ENCODE results near the gene RFTN1. TPM values are rescaled to one million over a fixed set of nuclear protein-coding genes. Genes with fewer than 3 reads are reported as not detected.

Gene RFTN1
- total and polyA plus RNA-seq, 2 donors (not counting 1 experiment from before 2014, with no cell fraction given) = 32.4 to 156 TPM

GRCh38 chr3:16337856-16338540 is 175.5 kb downstream of the RFTN1 start:
- DNase-seq (peak; percentile 41), ATAC-seq (ENCODE audit: low read depth) (peak; percentile 69)
- Mint-ChIP-seq H3K4me3 (no peak overlapping the region), H3K4me1 (peaks cover 30% of the 10 kb centered on the region), H3K27me3 (no peaks in the 10 kb centered on the region), H3K27ac (no peak overlapping the region), H3K9me3 (ENCODE audit: insufficient read depth) (no peaks in the 10 kb centered on the region)
- Histone ChIP-seq H3K9me3 (ENCODE audit: control extremely low read depth in 1 of 3, control insufficient read depth in 2 of 3, insufficient read depth in 1 of 3, low read length in 2 of 3) (peaks cover 0 to 3% (median 0%) of the 10 kb centered on the region in 3 donors), H4K20me1 (ENCODE audit: control insufficient read depth, insufficient read depth, low read length, poor library complexity, severe bottlenecking) (peaks cover 25% of the 10 kb centered on the region), H3K4me2 (replicated peaks; ENCODE audit: low read depth, low read length, poor library complexity, severe bottlenecking) (peak overlapping the region; percentile 45), H3K4me1 (ENCODE audit: control insufficient read depth in 2 of 2, insufficient read depth in 2 of 2, low read length in 2 of 2) (peaks cover 19 to 23% of the 10 kb centered on the region in 2 donors), H3K36me3 (replicated peaks in 1 of 2; ENCODE audit: control extremely low read depth in 1 of 2, control insufficient read depth in 1 of 2, extremely low read depth in 1 of 2, insufficient read depth in 2 of 2, low read length in 1 of 2) (peaks cover 0 to 23% of the 10 kb centered on the region in 2 experiments), H3K79me2 (ENCODE audit: control insufficient read depth, insufficient read depth, low read length) (peaks cover 73% of the 10 kb centered on the region), H3K4me3 (ENCODE audit: control extremely low read depth in 1 of 5, extremely low read depth in 1 of 5, insufficient read depth in 1 of 5, low read depth in 2 of 5, low read length in 4 of 5) (no peak overlapping the region), H3K9ac (ENCODE audit: low read length) (no peak overlapping the region), H2AFZ (ENCODE audit: insufficient read depth, low read depth, low read length, poor library complexity, severe bottlenecking) (peak overlapping the region; percentile 19), H3K27me3 (replicated peaks in 1 of 4; ENCODE audit: control extremely low read depth in 1 of 4, control insufficient read depth in 3 of 4, insufficient read depth in 4 of 4, low read length in 3 of 4) (no peaks in the 10 kb centered on the region), H3K27ac (ENCODE audit: low read length in 2 of 2) (peak overlapping the region in 1 of 2 donors; percentile 59)
- WGBS (ENCODE audit: insufficient coverage) = 51% methylated on average over 14 of the region's 15 CpGs
- ChIA-PET CTCF (interaction anchor here (0.6 to 1.2 kb wide), 3 partner anchors 47 to 209 kb away, joined by 3 to 6 read pairs (median 3); no protein-coding TSS in a partner anchor), POLR2A (no interaction called here)
- intact Hi-C loops (cut with micrococcal nuclease) = no loop called here
- TF ChIP-seq CTCF (IDR thresholded peaks at IDR 0.05) = no peak
- no peak for TF ChIP-seq EZH2 (IDR thresholded peaks at IDR 0.05; ENCODE audit: borderline replicate concordance, insufficient read depth, low read depth, low read length, poor library complexity, severe bottlenecking)

- TF ChIP-seq CTCF (IDR thresholded peaks at IDR 0.05) = no peak
- no peak for TF ChIP-seq EZH2 (IDR thresholded peaks at IDR 0.05; ENCODE audit: borderline replicate concordance, insufficient read depth, low read depth, low read length, poor library complexity, severe bottlenecking)
- Histone ChIP-seq H3K9ac (ENCODE audit: low read length) (no peak overlapping the region), H2AFZ (ENCODE audit: insufficient read depth, low read depth, low read length, poor library complexity, severe bottlenecking) (no peak overlapping the region), H4K20me1 (ENCODE audit: control insufficient read depth, insufficient read depth, low read length, poor library complexity, severe bottlenecking) (peaks cover 25% of the 10 kb centered on the region), H3K27me3 (replicated peaks in 1 of 4; ENCODE audit: control extremely low read depth in 1 of 4, control insufficient read depth in 3 of 4, insufficient read depth in 4 of 4, low read length in 3 of 4) (no peaks in the 10 kb centered on the region), H3K79me2 (ENCODE audit: control insufficient read depth, insufficient read depth, low read length) (peaks cover 71% of the 10 kb centered on the region), H3K9me3 (ENCODE audit: control extremely low read depth in 1 of 3, control insufficient read depth in 2 of 3, insufficient read depth in 1 of 3, low read length in 2 of 3) (peaks cover 0 to 2% (median 1%) of the 10 kb centered on the region in 3 donors), H3K36me3 (replicated peaks in 1 of 2; ENCODE audit: control extremely low read depth in 1 of 2, control insufficient read depth in 1 of 2, extremely low read depth in 1 of 2, insufficient read depth in 2 of 2, low read length in 1 of 2) (peaks cover 2 to 29% of the 10 kb centered on the region in 2 experiments), H3K4me1 (ENCODE audit: control insufficient read depth in 2 of 2, insufficient read depth in 2 of 2, low read length in 2 of 2) (peaks cover 19 to 23% of the 10 kb centered on the region in 2 donors), H3K4me2 (replicated peaks; ENCODE audit: low read depth, low read length, poor library complexity, severe bottlenecking) (no peak overlapping the region), H3K4me3 (ENCODE audit: control extremely low read depth in 1 of 5, extremely low read depth in 1 of 5, insufficient read depth in 1 of 5, low read depth in 2 of 5, low read length in 4 of 5) (no peak overlapping the region), H3K27ac (ENCODE audit: low read length in 2 of 2) (no peak overlapping the region)
- peaks cover 2% of the 10 kb centered on the region for H3K9me3 Mint-ChIP-seq (ENCODE audit: insufficient read depth)
- intact Hi-C loops (cut with micrococcal nuclease) = no loop called here
- ATAC-seq (ENCODE audit: low read depth) (no peak), DNase-seq (no peak)
- H3K27me3 Mint-ChIP-seq = no peaks in the 10 kb centered on the region
- POLR2A ChIA-PET = no interaction called here
- CTCF ChIA-PET = interaction anchor here (0.6 kb wide), 1 partner anchor 60 kb away, joined by 3 read pairs; no protein-coding TSS in a partner anchor
- no peak overlapping the region for H3K27ac Mint-ChIP-seq
- H3K4me1 Mint-ChIP-seq = peaks cover 30% of the 10 kb centered on the region
- no peak overlapping the region for H3K4me3 Mint-ChIP-seq
- 100% methylated on average over 4 of the region's 6 CpGs for WGBS (ENCODE audit: insufficient coverage)
Observed at GRCh38 chr3:16336825-16337224, 176.7 kb downstream of the RFTN1 start.
